SK-N-MC (cell line): ENCODE data around the gene KCNC3.

Source experiments
- EZH2 ChIP-seq: fragments of 200-600 bp; sonication (generic); IDR thresholded peaks from one replicate; pipeline ENCODE4 v1.6.1; 2017; ENCODE audit warnings: antibody characterized with exemption
- FOXP2 ChIP-seq: optimal IDR thresholded peaks from 2 replicates; pipeline ENCODE3; 2011; ENCODE audit warnings: mild to moderate bottlenecking, moderate library complexity; ENCODE audit not compliant: insufficient read depth; ENCODE audit errors: extremely low read length, control extremely low read depth
- POLR2AphosphoS5 ChIP-seq: IDR thresholded peaks from 2 replicates; pipeline ENCODE4 v1.6.1; 2012; ENCODE audit warnings: mild to moderate bottlenecking, low read depth, low read length, borderline replicate concordance

DNA sequence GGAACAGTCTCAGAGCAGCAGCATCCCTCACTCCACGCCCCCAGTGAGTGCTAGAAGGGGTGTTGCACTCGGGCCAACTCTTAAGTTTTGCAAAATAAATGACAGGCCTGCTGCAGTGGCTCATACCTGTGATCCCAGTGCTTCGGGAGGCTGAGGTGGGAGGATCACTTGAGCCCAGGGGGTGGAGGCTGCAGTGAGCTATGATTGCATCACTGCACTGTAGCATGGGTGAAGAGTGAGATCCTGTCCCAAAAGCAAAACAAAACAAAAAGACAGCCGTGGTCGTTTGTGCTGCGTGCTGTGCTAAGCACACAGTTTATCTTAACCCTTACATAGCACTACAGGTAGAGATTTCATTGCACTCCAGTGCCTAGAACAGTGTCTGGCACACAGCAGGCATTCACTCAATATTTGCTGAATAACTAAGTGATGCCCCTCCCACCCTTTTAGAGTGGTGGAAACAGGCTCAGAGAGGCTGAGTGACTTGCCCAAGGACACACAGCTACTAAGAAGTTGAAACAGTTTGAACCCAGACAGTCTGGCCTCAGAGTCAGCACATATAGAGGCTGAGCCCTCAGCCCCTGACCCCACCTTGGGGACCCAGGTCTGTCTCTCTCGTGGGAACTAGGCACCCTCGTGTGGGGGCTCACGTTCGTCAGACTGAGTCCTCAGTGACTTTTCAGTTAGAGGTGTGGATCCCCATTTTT, 18.3 kb downstream of the KCNC3 start:
- TF ChIP-seq EZH2 (no peak), POLR2AphosphoS5 (no peak), FOXP2 (no peak)
